ENCODE results near the gene EYA2.

GRCh38 chr20:46937533-46938226 is 43.0 kb downstream of the EYA2 start:
- no peak for TF ChIP-seq CTCF (conservative IDR thresholded peaks at IDR 0.05; ENCODE audit: low read depth, low read length)
- no peak for TF ChIP-seq CEBPB (IDR thresholded peaks at IDR 0.05; ENCODE audit: low read depth, low read length)
- no peak for TF ChIP-seq RAD21 (IDR thresholded peaks at IDR 0.05; ENCODE audit: low read length)
- TF ChIP-seq USF2 (IDR thresholded peaks at IDR 0.05; ENCODE audit: low read depth, low read length), result no peak
- TF ChIP-seq SMC3 (IDR thresholded peaks at IDR 0.05; ENCODE audit: low read depth, low read length), result no peak
- TF ChIP-seq POLR2A (IDR thresholded peaks at IDR 0.05; ENCODE audit: low read depth, low read length), result no peak
- TF ChIP-seq MXI1 (IDR thresholded peaks at IDR 0.05; ENCODE audit: borderline replicate concordance, low read depth, low read length), result no peak
- no peak for TF ChIP-seq NFE2L2 (IDR thresholded peaks at IDR 0.05; ENCODE audit: low read depth, low read length)
- TF ChIP-seq ELK1 (IDR thresholded peaks at IDR 0.05; ENCODE audit: borderline replicate concordance, low read depth, low read length), result no peak
- TF ChIP-seq BHLHE40 (IDR thresholded peaks at IDR 0.05; ENCODE audit: low read depth, low read length), result no peak

All from IMR-90 (cell line).